Endometrial microvascular endothelial cells (primary cell): ENCODE data around the gene ZDHHC6. TPM values are rescaled to one million over a fixed set of nuclear protein-coding genes. Genes with fewer than 3 reads are reported as not detected.
"Not testable (repeated sequence)": the region's sequence is repeated elsewhere in the genome, so short reads cannot be mapped to it uniquely, and the experiment has no call there.

Experiments
- in situ Hi-C: cut with HindIII; loops from 2 replicates; pipeline ENCODE4 v1.10.0; 2017; ENCODE audit warnings: low sequenced_read_pairs, low pct_unique_long_range_greater_than_20kb; ENCODE audit errors: inconsistent ontology term
- total RNA-seq: library from RNA; depleted of rRNA; stranded (reverse); fragments of >200 nt; gene quantifications from one replicate; pipeline ENCODE4 v1.2.3, GENCODE V29; 2015; ENCODE audit errors: inconsistent ontology term

ZDHHC6 gene, protein sequence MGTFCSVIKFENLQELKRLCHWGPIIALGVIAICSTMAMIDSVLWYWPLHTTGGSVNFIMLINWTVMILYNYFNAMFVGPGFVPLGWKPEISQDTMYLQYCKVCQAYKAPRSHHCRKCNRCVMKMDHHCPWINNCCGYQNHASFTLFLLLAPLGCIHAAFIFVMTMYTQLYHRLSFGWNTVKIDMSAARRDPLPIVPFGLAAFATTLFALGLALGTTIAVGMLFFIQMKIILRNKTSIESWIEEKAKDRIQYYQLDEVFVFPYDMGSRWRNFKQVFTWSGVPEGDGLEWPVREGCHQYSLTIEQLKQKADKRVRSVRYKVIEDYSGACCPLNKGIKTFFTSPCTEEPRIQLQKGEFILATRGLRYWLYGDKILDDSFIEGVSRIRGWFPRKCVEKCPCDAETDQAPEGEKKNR
- 39.9 TPM for total RNA-seq

DNA sequence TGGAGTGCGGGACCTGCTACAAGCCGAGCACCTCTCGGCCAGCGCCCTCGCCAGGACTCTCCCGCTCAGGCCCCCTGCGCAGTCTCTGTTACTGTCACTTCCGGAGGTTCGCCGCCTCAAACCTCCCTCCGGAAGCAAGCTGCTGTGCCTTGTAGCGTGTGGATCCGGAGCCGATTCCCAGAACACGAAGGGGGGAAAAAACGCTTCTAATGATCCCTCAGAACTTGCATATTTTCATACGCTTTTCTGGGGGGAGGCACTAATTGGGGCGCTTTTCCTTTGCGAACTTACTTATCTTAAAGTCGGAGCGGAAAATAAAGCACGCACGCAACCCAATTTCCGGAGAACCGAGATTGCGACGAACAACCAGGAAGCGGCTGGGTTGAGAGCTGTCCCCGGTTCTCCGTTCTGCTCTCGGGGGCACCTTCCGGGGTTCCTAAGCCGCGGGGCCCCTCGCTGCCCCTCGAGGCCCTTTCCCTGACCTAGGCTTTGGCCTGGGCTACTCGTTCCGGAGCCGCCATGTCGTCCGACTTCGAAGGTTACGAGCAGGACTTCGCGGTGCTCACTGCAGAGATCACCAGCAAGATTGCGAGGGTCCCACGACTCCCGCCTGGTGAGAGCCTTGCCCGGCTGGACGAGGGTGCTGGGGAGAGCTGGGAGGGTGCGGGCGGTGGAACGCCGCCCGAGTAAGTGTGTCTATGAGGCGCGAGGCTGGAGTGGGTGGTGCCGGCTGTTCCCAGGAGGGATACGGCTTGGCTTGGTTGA, at the start of gene ZDHHC6, which contains the start of gene VTI1A:
Gene ZDHHC6, minus strand, starts transcription at position 60 of the 765 bp plus-strand sequence. CDS start 1,478 bp downstream, outside the sequence.
Gene VTI1A, plus strand, starts transcription at position 361 of the 765 bp plus-strand sequence. Its CDS starts 159 bp downstream, at position 520.
- in situ Hi-C loops = no loop called here

- in situ Hi-C loops = no loop called here
Observed at GRCh38 chr10:112492736-112493135, 46.0 kb upstream of the ZDHHC6 start.

DNA sequence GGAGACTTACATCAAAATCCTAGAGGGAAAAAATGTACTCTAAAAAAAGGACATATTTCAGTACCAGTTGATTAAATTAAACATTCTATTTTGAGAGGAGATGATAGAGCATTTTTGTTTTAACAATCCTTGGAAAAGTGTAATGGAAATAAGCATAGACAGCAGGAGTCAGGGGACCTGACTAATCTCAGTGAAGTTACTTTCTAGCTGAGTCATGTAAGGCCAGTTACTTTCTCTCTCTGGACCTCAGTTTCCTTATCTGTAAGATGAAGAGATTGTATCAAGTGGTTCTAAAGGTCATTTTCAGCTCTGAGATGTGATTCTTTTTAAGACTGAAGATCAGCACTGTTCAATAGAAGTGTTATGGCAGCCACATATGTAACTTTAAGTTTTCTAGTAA, 44.4 kb upstream of the ZDHHC6 start:
- in situ Hi-C loops = no loop called here

GRCh38 chr10:112490545-112490944, 43.8 kb upstream of the ZDHHC6 start:
- in situ Hi-C loops = no loop called here

DNA sequence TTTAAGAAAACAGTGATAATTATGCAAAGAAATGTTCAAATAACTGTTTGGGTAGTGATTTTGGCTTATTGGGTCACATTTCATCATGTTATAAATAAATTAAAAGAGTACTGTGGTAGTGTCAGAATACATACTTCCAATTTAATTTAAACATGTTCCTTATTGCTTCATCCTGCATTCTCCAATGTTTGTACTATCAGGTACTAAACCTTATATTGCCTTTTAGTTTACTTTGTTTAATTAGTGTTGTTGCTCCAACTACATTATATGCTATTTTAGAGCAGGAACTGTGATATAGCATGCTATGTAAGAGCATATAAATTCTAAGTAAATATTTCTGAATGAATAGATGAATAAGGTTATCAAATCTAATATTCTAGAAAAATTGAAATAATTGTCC, 41.2 kb upstream of the ZDHHC6 start:
- in situ Hi-C loops = no loop called here

- in situ Hi-C loops = no loop called here
Observed at GRCh38 chr10:112484399-112484798, 37.7 kb upstream of the ZDHHC6 start.

- in situ Hi-C loops = no loop called here
Observed at GRCh38 chr10:112481602-112482001, 34.9 kb upstream of the ZDHHC6 start.

DNA sequence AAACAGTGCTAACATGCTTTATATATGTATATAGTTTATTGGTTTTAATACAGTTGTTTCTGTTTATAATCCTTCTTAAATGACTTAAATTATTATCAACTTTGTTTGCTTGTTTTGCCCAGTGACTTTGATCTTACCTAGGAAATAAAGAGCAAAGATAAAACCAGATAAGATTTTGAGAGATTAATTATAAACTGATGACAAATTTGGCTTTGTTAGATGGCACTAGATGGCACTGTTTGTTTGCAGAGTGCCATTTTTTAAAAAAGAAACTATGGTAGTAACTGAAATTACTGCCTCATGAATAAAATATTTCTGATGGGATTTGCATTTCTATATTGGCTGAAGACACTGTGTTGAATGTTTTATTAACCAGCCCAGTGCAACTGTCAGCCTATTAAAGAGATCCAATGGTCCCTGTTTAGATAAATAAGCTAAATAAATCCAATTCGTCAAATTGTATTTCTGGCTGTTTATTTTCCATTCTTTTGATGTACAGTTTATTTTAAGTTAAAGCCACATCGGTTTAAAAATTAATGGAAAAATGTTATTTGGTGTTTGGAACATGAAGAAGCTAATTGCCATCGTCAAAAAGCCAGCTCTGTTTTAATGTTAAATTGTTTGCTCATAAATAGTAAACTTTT, 29.0 kb upstream of the ZDHHC6 start:
- in situ Hi-C loops = no loop called here

DNA sequence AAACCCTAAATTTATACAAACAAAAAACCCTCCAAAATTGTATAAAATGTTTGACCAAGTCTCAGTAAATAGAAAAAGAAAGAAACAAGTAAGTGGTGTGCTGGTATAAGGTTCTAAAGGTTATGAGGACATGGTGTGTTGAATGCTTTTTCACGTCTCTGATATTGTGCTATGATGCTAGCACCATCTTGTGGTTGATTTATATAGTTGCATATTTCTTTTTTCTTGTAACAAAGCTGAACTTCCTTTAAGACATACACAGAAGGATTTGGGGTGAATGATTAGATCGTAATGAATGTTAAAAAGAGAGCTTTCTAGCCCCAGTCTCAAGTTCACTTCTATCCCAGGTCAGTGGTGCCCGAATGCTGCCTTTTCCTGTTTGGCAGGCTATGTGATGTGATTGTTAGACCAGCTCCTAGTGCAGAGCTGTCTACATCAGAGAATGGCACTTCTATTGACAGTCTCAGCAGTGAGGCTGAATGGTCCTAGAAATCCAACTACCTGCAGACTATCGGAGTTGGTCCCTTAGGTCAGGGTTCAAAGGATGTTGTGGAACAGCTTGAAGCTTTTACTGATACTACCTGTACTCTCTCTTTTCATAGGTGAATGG, 25.3 kb upstream of the ZDHHC6 start:
- in situ Hi-C loops = no loop called here

DNA sequence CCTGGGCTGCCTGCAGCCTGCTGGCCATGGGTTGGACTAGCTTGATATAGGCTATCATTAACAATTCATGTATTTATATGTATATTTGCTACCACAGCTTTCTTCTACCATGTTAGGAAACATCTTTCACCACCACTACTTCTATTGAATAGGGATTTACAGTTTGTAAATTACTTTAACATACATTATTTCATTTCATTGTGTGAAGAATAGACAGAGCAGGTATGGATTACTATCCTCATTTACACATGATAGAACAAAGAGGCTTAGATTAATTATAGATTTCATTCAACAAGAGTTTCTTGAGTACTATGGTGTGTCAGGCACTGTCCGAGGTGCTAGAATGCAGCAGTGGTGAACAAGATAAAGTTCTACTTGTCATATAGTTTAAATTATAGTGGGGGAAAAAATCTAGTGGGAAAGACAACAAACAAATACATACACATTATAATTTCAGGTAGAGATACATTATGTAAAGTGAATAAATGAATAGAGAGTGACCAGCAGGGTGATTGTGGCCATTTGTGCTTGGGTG, 20.9 kb upstream of the ZDHHC6 start:
- in situ Hi-C loops = no loop called here

DNA sequence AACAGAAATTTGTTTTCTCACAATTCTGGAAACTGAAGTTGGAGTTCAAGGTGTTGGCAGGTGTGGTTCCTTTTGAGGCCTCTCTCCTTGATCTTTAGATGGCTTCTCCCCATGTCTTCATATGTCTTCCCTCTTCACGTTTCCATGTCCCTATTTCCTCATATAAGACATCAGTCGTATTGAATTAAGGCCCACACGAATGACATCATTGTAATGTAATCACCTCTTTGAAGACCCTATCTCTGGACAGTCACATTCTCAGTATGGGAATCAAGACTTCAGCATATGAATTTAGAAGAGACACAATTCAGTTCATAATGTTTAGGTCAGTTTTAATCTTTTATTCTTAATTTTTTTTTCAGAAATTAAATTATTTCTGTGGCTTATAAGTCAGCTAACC, 20.1 kb upstream of the ZDHHC6 start:
- in situ Hi-C loops = no loop called here

DNA sequence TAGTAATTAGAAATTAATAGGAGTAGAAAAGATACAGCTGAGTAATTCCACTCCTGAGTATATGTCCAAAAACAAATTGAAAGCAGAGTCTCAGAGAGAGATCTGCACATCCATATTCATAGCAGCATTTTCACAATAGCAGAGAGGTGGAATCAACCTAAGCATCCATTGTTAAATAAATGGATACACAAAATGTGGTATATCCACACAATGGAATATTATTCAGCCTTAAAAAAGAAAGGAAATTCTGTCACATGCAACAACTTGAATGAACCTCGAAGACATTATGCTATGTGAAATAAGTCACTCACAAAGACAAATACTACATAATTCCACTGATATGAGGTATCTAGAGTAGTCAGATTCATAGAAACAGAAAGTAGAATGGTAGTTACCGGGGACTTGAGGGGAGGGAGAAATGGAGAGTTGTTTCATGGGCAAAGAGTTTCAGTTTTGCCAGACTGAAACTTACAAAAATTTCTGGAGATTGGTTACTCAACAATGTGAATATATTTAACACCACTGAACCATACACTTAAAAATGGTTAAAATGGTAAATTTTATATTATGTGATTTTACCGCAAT, 18.7 kb upstream of the ZDHHC6 start:
- in situ Hi-C loops = no loop called here

DNA sequence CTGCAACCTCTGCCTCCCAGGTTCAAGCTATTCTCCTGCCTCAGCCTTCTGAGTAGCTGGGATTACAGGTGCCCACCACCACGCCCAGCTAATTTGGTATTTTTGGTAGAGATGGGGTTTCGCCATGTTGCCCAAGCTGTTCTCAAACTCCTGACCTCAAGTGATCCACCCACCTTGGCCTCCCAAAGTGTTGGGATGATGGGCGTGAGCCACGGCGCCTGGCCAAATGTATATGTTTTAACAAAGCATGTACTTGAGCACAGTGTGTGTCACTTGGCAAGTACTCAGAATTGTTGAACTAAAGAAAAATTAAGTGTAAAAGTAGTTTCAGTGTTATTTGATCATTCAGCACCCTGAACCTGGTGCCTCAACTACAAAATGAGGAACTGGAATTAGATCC, 17.4 kb upstream of the ZDHHC6 start:
- in situ Hi-C loops = not testable (repeated sequence)

DNA sequence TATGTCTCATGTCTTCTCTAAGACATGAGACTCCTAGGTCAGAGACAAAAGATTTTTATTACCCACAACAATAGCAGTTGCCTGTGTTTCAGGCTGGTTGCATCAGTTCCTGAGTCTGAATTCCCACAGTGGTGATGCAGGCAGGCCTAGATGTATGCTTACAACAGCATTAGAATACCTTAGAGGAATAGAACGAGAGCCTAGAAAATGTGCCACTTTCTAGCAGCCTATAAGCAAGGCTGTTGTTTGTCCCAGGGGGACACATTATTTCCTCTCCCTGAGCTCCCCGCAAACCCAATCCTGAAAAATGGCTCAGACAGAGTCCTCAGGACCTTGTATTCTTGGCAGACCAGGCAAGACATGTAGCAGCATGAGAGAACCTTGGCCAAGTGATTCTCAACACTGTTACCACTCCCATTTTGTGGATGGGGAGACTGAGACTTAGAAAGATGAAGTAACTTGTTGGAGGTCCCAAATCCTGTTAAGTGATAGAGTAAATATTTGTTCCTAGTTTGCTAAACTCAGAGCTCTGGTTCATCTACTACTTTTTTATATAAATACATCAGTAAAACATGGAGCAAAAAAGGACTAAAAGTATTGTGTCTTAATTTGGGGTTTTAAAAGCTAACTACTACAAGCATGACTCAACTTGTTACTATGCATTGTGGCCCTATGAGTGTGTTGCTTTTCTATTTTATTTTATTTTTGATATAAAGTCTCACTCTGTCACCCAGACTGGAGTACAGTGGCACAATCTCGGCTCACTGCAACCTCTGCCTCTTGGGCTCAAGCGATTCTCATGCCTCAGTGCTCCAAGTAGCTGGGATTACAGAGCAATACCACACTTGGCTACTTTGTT, 14.5 kb upstream of the ZDHHC6 start:
- in situ Hi-C loops = no loop called here

DNA sequence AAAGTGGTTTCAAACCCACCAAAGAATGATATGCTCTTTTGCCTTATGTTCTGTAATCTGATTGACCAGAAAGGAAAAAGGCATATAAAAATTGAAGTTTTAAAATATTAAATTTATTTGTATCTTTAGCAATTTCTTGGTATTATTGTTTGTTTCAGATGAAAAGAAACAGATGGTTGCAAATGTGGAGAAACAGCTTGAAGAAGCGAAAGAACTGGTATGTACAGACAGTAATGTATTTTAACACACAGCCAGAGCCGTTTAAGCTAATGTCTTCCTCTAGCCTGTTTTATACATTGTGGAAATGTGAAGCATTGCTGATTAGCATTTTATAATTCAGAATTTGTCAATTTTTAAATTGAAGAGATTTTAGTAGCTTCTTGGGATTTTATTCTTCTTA, 13.7 kb upstream of the ZDHHC6 start:
- in situ Hi-C loops = no loop called here

DNA sequence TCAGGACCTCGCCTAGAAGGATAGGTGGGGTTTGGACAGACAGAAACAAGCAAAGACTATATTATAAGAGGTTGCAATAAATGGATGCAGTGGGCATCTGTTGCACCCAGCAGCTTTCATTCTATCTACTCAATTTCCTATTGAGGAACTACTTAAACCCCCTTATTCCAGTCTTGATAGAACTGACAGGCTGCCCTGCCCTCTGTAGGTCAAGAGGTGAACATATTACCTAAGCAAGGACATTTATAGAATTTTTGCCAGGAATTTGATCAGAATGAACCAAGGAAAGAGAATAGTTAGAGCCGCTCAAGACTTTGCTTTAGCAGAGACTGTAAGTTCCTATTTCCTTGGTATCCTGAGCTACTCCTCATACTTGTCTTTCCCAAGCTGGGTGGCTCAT, 9.8 kb upstream of the ZDHHC6 start:
- in situ Hi-C loops = no loop called here

- in situ Hi-C loops = no loop called here
Observed at GRCh38 chr10:112454910-112455779, 8.4 kb upstream of the ZDHHC6 start.
